ENCODE results near the gene NIPA2. TPM values are rescaled to one million over a fixed set of nuclear protein-coding genes. Genes with fewer than 3 reads are reported as not detected.

NIPA2 gene
- total RNA-seq, 1 experiment from 2014 or later: 108 TPM

DNA sequence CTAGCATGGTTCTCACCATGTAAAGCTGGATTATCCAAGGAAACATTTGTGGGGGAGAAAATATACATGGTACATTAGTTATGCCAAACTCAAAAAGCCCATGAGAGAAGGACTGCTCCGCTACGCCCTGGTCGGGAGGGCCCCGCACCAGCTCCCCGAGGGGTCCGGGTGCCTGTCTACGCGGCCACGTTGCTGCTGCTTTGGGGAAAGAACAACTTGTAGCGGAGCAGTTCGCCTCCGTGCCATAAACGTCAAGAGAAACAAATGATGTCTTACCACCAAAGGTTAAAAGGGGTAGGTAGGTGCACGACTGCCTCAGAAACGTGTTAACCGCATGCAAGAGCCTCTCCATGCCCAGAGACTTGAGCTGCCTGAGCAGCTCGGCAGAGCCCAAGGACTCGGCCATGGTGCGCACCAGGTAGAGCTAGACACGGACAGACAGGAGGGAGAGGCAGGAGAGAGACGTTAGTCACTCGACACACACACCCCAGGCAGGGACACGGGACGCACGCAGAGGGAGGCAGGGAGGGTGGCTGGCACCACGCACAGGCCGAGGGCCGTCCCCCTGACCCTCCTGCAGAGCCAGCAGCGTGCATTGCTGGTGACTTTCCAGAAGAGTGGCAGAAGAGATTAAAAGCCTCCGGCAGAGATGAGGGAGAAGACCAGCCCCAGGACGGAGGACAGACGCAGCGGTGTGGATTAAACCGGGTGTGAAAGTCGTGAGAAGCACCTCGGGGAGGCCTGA, 78.3 kb downstream of the NIPA2 start:
- no peaks in the 10 kb centered on the region for H3K9me3 ChIP-seq (ENCODE audit: low read length)
- H3K36me3 ChIP-seq (ENCODE audit: low read depth, low read length): peaks cover 10% of the 10 kb centered on the region
- H4K20me1 ChIP-seq (ENCODE audit: low read length): no peaks in the 10 kb centered on the region
- ATAC-seq: no peak
- intact Hi-C loops (cut with micrococcal nuclease): no loop called here
- no peak overlapping the region for H3K9ac ChIP-seq (ENCODE audit: low read length)
- no peak overlapping the region for H3K4me3 ChIP-seq (ENCODE audit: low read length)
- no peaks in the 10 kb centered on the region for H3K9me2 ChIP-seq (replicated peaks; ENCODE audit: low read length)
- H3K27me3 ChIP-seq (ENCODE audit: low read length): no peaks in the 10 kb centered on the region
- POLR2A ChIA-PET (ENCODE audit: unreplicated experiment): no interaction called here
- no peak for DNase-seq
- TF ChIP-seq EZH2 (IDR thresholded peaks at IDR 0.05; ENCODE audit: low read length, unreplicated experiment): no peak
- H3F3A ChIP-seq (ENCODE audit: low read length, unreplicated experiment): no peaks in the 10 kb centered on the region
- no peak overlapping the region for H2AFZ ChIP-seq (ENCODE audit: low read length)
- CTCF ChIA-PET: no interaction called here
- peaks cover 11% of the 10 kb centered on the region for H3K4me1 ChIP-seq (ENCODE audit: insufficient read depth, low read length)
- H3K79me2 ChIP-seq (ENCODE audit: low read length): no peaks in the 10 kb centered on the region
- no peak overlapping the region for H3K27ac ChIP-seq (ENCODE audit: low read length)
- no peak overlapping the region for H3K4me2 ChIP-seq (ENCODE audit: low read length)
- no TSS peak for BruUV-seq (replicated peaks)

GRCh38 chr15:22917556-22917955, 79.1 kb downstream of the NIPA2 start:
- H3K27ac ChIP-seq (ENCODE audit: low read length): no peak overlapping the region
- no peaks in the 10 kb centered on the region for H4K20me1 ChIP-seq (ENCODE audit: low read length)
- H3K9me2 ChIP-seq (replicated peaks; ENCODE audit: low read length): no peaks in the 10 kb centered on the region
- ATAC-seq (no peak), DNase-seq (no peak)
- H3K4me2 ChIP-seq (ENCODE audit: low read length): no peak overlapping the region
- intact Hi-C loops (cut with micrococcal nuclease): no loop called here
- no peak overlapping the region for H3K9ac ChIP-seq (ENCODE audit: low read length)
- H3K9me3 ChIP-seq (ENCODE audit: low read length): no peaks in the 10 kb centered on the region
- H3F3A ChIP-seq (ENCODE audit: low read length, unreplicated experiment): no peaks in the 10 kb centered on the region
- no TSS peak for BruUV-seq (replicated peaks)
- ChIA-PET CTCF (interaction anchor here (0.6 kb wide), 1 partner anchor 252 kb away, joined by 3 read pairs; no protein-coding TSS in a partner anchor), POLR2A (ENCODE audit: unreplicated experiment) (no interaction called here)
- peaks cover 17% of the 10 kb centered on the region for H3K4me1 ChIP-seq (ENCODE audit: insufficient read depth, low read length)
- no peaks in the 10 kb centered on the region for H3K79me2 ChIP-seq (ENCODE audit: low read length)
- no peak overlapping the region for H2AFZ ChIP-seq (ENCODE audit: low read length)
- H3K4me3 ChIP-seq (ENCODE audit: low read length): no peak overlapping the region
- peaks cover 6% of the 10 kb centered on the region for H3K36me3 ChIP-seq (ENCODE audit: low read depth, low read length)
- no peaks in the 10 kb centered on the region for H3K27me3 ChIP-seq (ENCODE audit: low read length)
- TF ChIP-seq EZH2 (IDR thresholded peaks at IDR 0.05; ENCODE audit: low read length, unreplicated experiment) (no peak), EZH2phosphoT487 (IDR thresholded peaks at IDR 0.05; ENCODE audit: borderline replicate concordance, low read length) (no peak), CTCF (conservative IDR thresholded peaks at IDR 0.05; ENCODE audit: low read depth, low read length) (no peak)

Other genes starting within 250 kb of the NIPA2 start
- gene NIPA1, start 52.0 kb upstream of the NIPA2 start, total RNA-seq (2014; rRNA removed): 22.3 and 25.2 TPM in 2 replicates
- gene CYFIP1, start 141.7 kb downstream of the NIPA2 start, total RNA-seq (2014; rRNA removed): 80.3 and 85.4 TPM in 2 replicates
- 33.4 and 63.0 TPM in 2 replicates for gene TUBGCP5, start 200.9 kb downstream of the NIPA2 start, total RNA-seq (2014; rRNA removed)